Stimulated activated CD8-positive, alpha-beta memory T cell treated with anti-CD3 and anti-CD28 coated beads, Interleukin-4, amount 100 ng/mL, for 4 hours (primary cell): ENCODE data around the gene PTDSS2.
"Not testable (repeated sequence)": the region's sequence is repeated elsewhere in the genome, so short reads cannot be mapped to it uniquely, and the experiment has no call there.

Experiments
- DNase-seq, 2 donors: peaks; one replicate each; pipeline ENCODE4 v3.0.0-alpha.2; 2020; ENCODE audit warnings: low read depth in 2 of 2, low spot score in 1 of 2

The PTDSS2 gene

DNA sequence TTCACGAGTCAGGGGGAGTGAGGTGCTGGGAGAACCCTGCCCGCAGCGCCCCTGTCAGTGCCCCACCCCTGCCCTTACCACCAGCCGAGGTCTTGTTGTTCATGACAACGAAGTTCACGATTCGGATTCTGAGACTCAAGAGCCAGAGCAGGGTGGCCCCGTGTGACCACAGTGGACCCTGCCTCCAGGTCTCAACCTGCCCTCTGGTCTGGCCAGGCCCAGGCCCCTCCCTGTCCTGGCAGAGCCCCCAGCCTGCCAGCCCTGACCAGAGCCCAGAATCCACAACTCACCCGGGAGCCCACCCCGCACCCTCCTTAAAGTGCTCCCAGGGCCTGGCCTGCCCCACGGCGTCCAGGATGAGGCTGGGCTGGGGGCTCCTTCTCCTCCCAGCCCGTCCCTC is 18.2 kb upstream of the PTDSS2 start:
- no peak for DNase-seq

DNA sequence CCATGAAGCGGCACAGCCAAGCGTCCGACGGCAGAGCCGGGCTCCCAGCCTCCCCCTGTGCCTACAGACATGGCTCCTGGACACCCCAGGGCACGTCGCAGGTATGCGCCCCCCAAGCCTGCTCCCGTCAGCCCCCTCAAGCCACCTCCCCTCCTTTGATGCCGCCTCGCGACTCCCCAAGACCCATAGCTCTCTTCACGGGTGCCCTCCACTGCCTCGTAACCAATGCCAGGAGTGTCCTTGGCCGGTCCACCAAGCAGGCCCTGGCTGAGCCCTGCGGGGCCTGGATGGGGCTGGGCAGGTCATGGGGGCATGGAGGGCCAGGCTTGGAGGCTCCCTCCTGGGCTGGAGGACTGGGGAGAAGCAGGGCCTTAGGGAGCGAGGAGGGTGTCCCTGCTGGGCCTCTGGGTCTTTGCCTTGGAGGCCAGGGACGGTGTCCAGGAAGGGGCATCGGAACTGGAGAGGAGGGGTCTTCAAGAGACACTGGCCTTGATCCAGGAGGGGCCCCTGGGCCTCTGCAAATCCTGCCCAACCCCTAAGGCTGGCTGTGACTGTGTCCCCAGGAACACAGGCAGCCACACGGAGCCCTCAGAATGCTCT is 17.5 kb upstream of the PTDSS2 start:
- DNase-seq, result no peak

- DNase-seq, result no peak
Measured at GRCh38 chr11:433111-433510, 17.0 kb upstream of the PTDSS2 start.

DNA sequence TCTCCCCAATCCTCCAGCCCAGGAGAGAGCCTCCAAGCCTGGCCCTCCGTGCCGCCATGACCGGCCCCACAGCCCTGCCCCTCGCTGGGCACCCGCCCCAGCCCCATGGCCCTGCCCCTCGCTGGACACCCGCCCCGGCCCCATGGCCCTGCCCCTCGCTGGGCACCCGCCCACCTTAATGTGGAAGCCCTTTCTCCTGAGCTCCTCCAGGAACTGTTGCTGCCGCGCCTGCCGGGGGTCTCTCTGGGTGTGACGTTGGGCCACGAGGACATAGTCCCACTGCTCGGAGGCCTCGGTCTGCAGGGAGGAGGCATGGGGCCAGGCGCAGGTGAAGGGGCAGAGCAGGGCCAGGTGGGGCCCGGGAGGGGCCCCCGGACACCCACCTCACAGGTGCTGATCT is 16.4 kb upstream of the PTDSS2 start:
- no peak for DNase-seq

GRCh38 chr11:434496-434895 is 15.6 kb upstream of the PTDSS2 start:
- no peak for DNase-seq

- not testable (repeated sequence) for DNase-seq
Measured at GRCh38 chr11:434999-435740, 14.9 kb upstream of the PTDSS2 start.

GRCh38 chr11:437228-437870 is 12.7 kb upstream of the PTDSS2 start:
- no peak for DNase-seq

- no peak for DNase-seq
Measured at GRCh38 chr11:438101-438844, 11.8 kb upstream of the PTDSS2 start.

DNA sequence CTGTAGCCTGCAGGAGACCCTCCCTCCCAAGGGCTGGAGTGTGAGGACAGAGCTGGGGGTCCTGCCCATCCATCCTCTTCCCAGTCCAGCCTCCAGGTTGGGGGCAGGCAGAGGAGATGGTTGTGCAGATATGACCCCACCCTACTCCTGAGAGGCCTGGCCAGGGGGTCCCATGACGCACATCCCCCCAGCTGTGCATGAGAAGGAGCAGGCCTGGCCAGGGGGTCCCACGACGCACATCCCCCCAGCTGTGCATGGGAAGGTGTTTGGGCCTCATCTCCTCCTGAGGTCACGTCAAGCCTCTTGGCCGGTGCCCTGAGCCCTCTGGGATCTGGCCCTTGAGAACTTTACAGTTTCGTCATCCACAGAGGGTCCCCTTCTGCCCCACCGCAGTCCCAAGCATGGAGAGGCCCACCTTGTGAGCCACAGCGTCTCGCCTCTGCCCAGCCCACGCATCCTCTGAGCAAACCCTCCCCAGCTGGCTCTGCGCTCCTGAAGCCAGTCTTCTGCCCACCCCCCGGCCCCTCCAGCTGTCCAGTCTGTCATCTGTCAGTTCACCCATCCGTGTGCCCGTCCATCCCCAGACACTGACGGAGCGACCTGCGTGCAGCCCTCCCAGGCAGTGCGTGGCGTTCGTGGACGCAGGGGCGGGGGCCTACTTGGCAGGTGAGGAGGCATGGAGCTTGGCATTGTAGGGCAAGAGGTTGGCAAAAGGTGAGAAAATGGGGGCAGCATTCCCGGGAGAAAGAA is 10.6 kb upstream of the PTDSS2 start:
- DNase-seq, result no peak

DNA sequence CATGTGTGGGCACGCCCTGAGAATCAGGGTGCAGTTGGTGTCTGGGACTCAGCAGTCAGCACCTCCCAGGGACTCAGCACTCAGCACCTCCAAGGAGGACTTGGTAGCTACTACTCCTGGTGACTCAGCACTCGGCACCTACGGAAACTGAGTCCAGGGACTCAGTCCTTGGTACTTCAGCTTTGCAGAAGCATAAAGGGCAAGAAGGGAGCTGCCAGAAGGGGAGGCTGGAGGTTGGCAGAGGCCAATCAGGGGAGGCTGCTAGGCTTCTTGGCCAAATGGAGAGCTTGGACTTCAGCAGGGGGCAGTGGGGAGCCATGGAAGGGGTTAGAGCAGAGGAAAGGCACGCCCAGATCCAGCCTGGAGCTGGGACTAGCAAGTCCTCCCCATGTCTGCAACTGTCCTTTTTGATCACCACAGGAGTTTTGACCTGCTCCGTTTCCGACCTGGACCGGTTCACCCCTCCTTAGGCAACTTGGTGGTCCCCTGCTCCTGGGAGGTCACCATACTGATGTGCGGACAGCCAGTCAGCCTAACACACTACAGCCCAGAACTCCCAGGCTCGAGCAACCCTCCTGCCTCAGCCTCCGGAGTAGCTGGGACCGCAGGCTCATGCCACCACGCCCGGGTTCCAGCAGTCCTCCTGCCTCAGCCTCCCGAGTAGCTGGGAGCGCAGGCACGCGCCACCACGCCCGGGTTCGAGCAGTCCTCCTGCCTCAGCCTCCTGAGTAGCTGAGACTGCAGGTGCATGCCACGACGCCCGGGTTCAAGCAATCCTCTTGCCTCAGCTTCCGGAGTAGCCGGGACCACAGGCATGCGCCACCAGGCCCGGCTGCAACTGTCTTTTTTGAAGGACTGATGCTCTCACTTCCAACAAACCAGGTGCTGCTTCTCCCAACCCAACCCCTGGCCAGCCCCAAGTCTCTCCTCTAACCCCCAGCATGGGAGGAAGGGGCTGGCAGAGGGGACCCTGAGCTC is 9.7 kb upstream of the PTDSS2 start:
- no peak for DNase-seq

DNA sequence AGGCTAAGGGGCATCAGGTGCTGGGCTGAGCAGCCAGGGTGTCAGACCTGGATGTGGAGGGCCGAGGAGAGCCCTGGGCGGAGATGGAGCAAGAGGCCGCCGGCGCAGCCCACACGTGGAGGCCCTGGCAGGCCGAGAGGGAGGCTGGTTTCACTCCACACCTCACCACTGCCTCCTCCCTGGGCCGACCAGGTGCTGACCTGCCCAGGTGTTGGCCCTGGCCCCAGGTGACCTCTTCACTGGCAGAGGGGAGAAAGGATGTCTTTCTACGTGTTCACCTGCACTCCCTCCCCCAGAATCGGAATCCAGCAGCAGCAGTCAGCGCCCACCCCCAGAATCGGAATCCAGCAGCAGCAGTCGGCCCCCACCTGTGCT is 9.0 kb upstream of the PTDSS2 start:
- DNase-seq, result no peak

DNA sequence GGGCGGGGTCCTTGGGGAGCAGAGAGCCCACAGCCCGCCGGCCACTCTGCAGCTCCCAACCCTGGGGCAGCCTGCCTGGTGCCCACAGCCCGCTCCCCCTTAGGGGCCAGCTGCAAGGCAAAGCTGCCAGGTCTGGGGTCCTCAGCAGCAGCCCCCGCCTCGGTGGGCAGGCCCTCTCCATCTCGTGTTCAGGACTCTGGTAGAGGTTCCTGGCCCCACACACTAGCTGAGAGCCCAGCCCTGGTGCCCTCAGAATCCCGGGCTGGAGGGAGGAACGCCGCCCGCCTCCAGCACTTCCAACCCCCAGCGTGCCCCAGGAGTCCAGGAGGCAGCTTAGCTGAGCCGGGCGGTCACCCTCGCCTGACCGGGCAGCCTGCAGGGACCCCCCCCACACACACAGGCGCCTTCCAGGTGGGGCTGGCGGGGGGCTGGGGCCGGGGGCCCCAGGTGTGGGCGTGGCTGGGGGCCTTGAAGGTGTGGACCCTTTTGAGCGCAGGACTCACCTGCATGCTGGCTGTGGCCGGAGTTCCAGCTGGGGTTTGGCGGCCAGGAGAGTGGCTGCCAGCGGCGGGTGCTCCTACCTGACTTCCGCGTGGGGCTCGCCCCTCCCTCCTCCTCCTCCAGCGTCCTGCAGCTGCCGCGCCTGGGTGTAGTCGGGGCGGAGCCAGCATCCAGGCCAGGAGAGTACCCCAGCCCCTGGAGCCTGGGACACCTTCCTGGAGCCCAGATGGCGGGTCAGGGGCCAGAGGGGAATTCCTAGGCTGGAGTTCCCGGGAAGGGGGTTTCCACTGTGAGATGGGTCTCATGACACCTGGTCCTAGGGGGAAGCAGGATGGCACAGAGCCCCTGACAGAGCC is 8.4 kb upstream of the PTDSS2 start, which contains the start of gene ANO9:
Gene ANO9 (minus strand): TSS at position 594 of the 857 bp plus-strand sequence. CDS start 85 bp downstream, at position 509.
- peak in 1 of 2 donors; percentile 27 for DNase-seq

- no peak for DNase-seq
Measured at GRCh38 chr11:442611-443081, 7.4 kb upstream of the PTDSS2 start.

- DNase-seq, result no peak
Measured at GRCh38 chr11:443542-444199, 6.4 kb upstream of the PTDSS2 start.

- DNase-seq, result no peak
Measured at GRCh38 chr11:444396-445144, 5.5 kb upstream of the PTDSS2 start.

DNA sequence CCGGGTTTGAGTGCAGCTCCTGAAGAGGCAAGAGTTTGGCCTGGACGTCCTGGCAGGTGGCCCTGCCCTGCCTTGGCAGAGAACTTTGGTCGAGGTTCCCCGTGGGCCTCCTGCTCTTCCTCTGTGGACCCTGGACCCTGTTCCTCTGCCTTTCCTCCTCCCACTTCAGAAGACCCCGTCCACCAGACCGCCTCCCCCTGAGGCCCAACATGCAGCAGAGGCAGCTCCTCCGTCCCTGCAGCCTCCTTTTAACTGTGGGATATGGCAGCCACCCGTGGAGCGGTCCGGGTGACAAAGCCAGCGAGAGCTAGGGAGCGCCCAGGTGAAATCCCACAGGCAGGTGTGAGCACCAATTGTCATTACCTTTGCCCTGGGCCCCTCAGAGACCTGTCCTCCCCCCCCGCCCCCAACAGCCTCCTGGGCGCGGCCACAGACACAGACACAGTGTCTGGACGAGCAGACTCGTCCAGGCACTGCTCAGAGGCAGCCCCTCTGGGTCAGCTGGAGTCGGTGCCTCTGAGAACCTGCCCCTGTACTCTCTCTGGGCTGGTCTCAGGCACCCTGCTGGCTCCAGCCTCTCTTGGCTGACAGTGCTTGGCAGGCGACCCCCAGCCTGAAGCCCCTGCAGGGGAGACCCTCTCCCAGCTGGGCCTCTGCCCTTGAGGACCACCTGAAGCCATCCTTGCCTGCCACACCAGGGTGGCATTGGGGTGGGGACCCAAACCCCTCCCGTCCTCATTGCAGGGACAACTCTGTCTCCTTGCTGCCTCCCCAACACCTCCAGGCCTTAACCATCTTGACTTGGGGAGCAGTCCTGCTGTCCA is 4.1 kb upstream of the PTDSS2 start:
- no peak for DNase-seq

DNA sequence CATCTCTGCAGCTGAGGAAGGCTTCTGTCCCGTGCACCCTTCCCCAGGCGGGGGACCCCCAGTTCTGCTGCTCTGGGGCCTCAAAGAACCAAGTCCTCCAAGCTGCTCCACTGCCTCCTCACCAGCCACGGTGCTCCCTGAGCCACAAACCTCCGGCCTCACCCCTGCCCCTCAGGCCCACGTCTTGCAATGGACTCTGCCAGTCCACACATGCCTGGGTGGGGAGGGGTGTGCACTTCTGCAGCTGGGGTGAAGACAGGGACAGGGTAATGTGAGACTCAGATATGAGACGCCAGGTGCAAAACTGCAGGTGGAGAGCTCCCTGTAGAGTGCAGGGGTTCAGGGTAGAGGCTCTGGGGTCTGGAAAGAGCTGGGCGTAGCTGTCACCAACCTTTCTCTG is 3.2 kb upstream of the PTDSS2 start:
- no peak for DNase-seq
